SK-N-SH (cell line): ENCODE results near the gene METTL13. TPM values are rescaled to one million over a fixed set of nuclear protein-coding genes. Genes with fewer than 3 reads are reported as not detected.

ENCODE experiments used
- CTCF ChIA-PET: fragments of 300-600, 350-600 bp; formaldehyde crosslinking; extraction: SDS; loops from one replicate; lab custom pipeline; 2021; lab: Yijun Ruan, JAX
- POLR2A ChIA-PET: fragments of 350-600 bp; sonication (Branson Sonifier 250); formaldehyde crosslinking; extraction: SDS; loops from one replicate; lab custom pipeline; 2020; ENCODE audit warnings: antibody characterized with exemption, inconsistent platforms; lab: Yijun Ruan, JAX
- DNase-seq: peaks from one replicate; pipeline ENCODE4 v3.0.0; 2012
- H2AFZ ChIP-seq: fragments of 200-600 bp; sonication (generic); 2 replicates; pipeline ENCODE4 v1.8.1; 2016; ENCODE audit warnings: antibody characterized with exemption, mild to moderate bottlenecking, low read depth
- H3F3A ChIP-seq: fragments of 200-600 bp; sonication (generic); replicated peaks from 2 replicates; pipeline ENCODE3; 2016; ENCODE audit warnings: antibody characterized with exemption, mild to moderate bottlenecking; ENCODE audit not compliant: insufficient read depth
- H3K27ac ChIP-seq, 2 experiments: fragments of 200-500 bp in 1 of 2; fragments of 200-600 bp in 1 of 2; sonication (Bioruptor generic) in 1 of 2; sonication (generic), shearing (Covaris generic) in 1 of 2; 2 replicates each; pipeline versions ENCODE4 v1.5.1 to v1.6.1; 2014 to 2016; ENCODE audit warnings: low read depth in 2 of 2, inconsistent platforms in 1 of 2, low read length in 1 of 2, mild to moderate bottlenecking in 1 of 2, mixed read lengths in 1 of 2
- H3K27me3 ChIP-seq: fragments of 200-600 bp; sonication (generic), shearing (Covaris generic); 2 replicates; pipeline ENCODE4 v1.6.1; 2016; ENCODE audit warnings: mixed run types; ENCODE audit not compliant: insufficient read depth
- H3K36me3 ChIP-seq, 2 experiments: fragments of 200-500 bp in 1 of 2; fragments of 200-600 bp in 1 of 2; sonication (Bioruptor generic) in 1 of 2; sonication (generic) in 1 of 2; replicated peaks in 1 of 2; 2 replicates each; pipeline versions ENCODE3 to v1.5.1; 2014 to 2016; ENCODE audit warnings: low read length in 1 of 2, mild to moderate bottlenecking in 1 of 2; ENCODE audit not compliant: insufficient read depth in 2 of 2, control insufficient read depth in 1 of 2
- H3K4me1 ChIP-seq, 2 experiments: fragments of 200-500 bp in 1 of 2; fragments of 200-600 bp in 1 of 2; sonication (Bioruptor generic) in 1 of 2; sonication (generic), shearing (Covaris generic) in 1 of 2; 2 replicates each; pipeline versions ENCODE4 v1.5.1 to v1.6.1; 2014 to 2016; ENCODE audit warnings: low read depth in 1 of 2, low read length in 1 of 2, mixed run types in 1 of 2; ENCODE audit not compliant: insufficient read depth in 2 of 2, control insufficient read depth in 1 of 2
- H3K4me2 ChIP-seq: fragments of 200-600 bp; sonication (generic), shearing (Covaris generic); 2 replicates; pipeline ENCODE4 v1.6.1; 2017; ENCODE audit warnings: mixed run types
- H3K4me3 ChIP-seq, 2 experiments: fragments of 200-500 bp in 1 of 2; fragments of 200-600 bp in 1 of 2; sonication (Bioruptor generic) in 1 of 2; sonication (generic), shearing (Covaris generic) in 1 of 2; 2 replicates each; pipeline versions ENCODE4 v1.5.1 to v1.8.1; 2014 to 2016; ENCODE audit warnings: low read depth in 2 of 2, inconsistent platforms in 1 of 2, low read length in 1 of 2, mild to moderate bottlenecking in 1 of 2, mixed read lengths in 1 of 2, moderate library complexity in 1 of 2
- H3K79me2 ChIP-seq: fragments of 200-600 bp; sonication (generic); 2 replicates; pipeline ENCODE4 v1.8.1; 2017; ENCODE audit warnings: mild to moderate bottlenecking; ENCODE audit not compliant: insufficient read depth
- H3K9ac ChIP-seq: fragments of 200-600 bp; sonication (generic); 2 replicates; pipeline ENCODE4 v1.6.1; 2017; ENCODE audit warnings: mixed run types
- H3K9me2 ChIP-seq: fragments of 200-600 bp; sonication (generic); 2 replicates; pipeline ENCODE4 v1.6.1; 2017; ENCODE audit warnings: mixed run types
- H3K9me3 ChIP-seq: fragments of 200-600 bp; sonication (generic); 2 replicates; pipeline ENCODE4 v1.6.1; 2017; ENCODE audit warnings: mixed run types, mild to moderate bottlenecking, moderate library complexity
- H4K20me1 ChIP-seq: fragments of 200-600 bp; sonication (generic); 2 replicates; pipeline ENCODE4 v1.6.1; 2017; ENCODE audit warnings: mild to moderate bottlenecking, mixed run types; ENCODE audit not compliant: insufficient read depth
- CTCF ChIP-seq: fragments of 200-600 bp; sonication (generic); IDR thresholded peaks from 2 replicates; pipeline ENCODE4 v1.6.1; 2017; ENCODE audit warnings: antibody characterized with exemption, mild to moderate bottlenecking, moderate library complexity
- FOXM1 ChIP-seq: IDR thresholded peaks from 2 replicates; pipeline ENCODE4 v1.4.0; 2012; ENCODE audit warnings: low read depth, mild to moderate bottlenecking
- GABPA ChIP-seq: IDR thresholded peaks from 2 replicates; pipeline ENCODE4 v1.4.0; 2012; ENCODE audit warnings: low read depth, mild to moderate bottlenecking
- GATA2 ChIP-seq: sonication (generic); formaldehyde crosslinking; IDR thresholded peaks from 2 replicates; pipeline ENCODE4 v1.5.0; 2020; ENCODE audit warnings: mild to moderate bottlenecking, missing genetic modification reagents
- IRF3 ChIP-seq: fragments of 150-350 bp; IDR thresholded peaks from 2 replicates; pipeline ENCODE4 v1.6.1; 2016; ENCODE audit warnings: mild to moderate bottlenecking, low read depth, low read length
- MXI1 ChIP-seq: IDR thresholded peaks from 2 replicates; pipeline ENCODE4 v1.6.1; 2012; ENCODE audit warnings: mild to moderate bottlenecking, low read depth, low read length, improper control_type of control experiment
- PBX3 ChIP-seq: IDR thresholded peaks from 2 replicates; pipeline ENCODE4; 2012
- POLR2AphosphoS5 ChIP-seq: IDR thresholded peaks from 2 replicates; pipeline ENCODE4 v1.6.1; 2012; ENCODE audit warnings: low read depth, low read length
- RAD21 ChIP-seq: IDR thresholded peaks from 2 replicates; pipeline ENCODE4 v1.6.1; 2012; ENCODE audit warnings: mild to moderate bottlenecking, low read length
- RCOR1 ChIP-seq: fragments of 150-350 bp; IDR thresholded peaks from 2 replicates; pipeline ENCODE4 v1.6.1; 2017; ENCODE audit warnings: antibody characterized with exemption, low read length
- RXRA ChIP-seq: IDR thresholded peaks from 2 replicates; pipeline ENCODE4 v1.4.0; 2012; ENCODE audit warnings: low read depth, mild to moderate bottlenecking, borderline replicate concordance
- SIN3A ChIP-seq: IDR thresholded peaks from 2 replicates; pipeline ENCODE4 v1.6.1; 2012; ENCODE audit warnings: low read depth, mild to moderate bottlenecking, low read length, moderate library complexity, borderline replicate concordance
- SMC3 ChIP-seq: IDR thresholded peaks from 2 replicates; pipeline ENCODE4 v1.6.1; 2012; ENCODE audit warnings: low read depth, low read length, improper control_type of control experiment
- YY1 ChIP-seq: IDR thresholded peaks from 2 replicates; pipeline ENCODE4 v1.4.0; 2012; ENCODE audit warnings: low read depth, mild to moderate bottlenecking
- ZBTB33 ChIP-seq: IDR thresholded peaks from 2 replicates; pipeline ENCODE4 v1.4.0; 2012; ENCODE audit warnings: low read depth, borderline replicate concordance
- WGBS: methylation state at CpG from one replicate; pipeline ENCODE4 v1.1.6; 2017; ENCODE audit warnings: low lambda C conversion rate; 5-methylcytosine and 5-hydroxymethylcytosine counted together
- polyA plus RNA-seq, 3 experiments: library from polyadenylated mRNA; depleted of rRNA; stranded (reverse); fragments of >200 nt; gene quantifications; 2 replicates each; pipeline ENCODE4 v1.2.3, GENCODE V29; 2012

METTL13 gene
- polyA plus RNA-seq, 1 of the 3 experiments (the other 2 are of a cell fraction): 32.7 TPM

GRCh38 chr1:171800851-171801250, 19.4 kb downstream of the METTL13 start:
- Histone ChIP-seq H3K36me3 (peaks cover 8 to 20% of the 10 kb centered on the region in 2 experiments), H3K79me2 (no peaks in the 10 kb centered on the region), H3K27me3 (no peaks in the 10 kb centered on the region), H3K27ac (no peak overlapping the region), H3F3A (no peaks in the 10 kb centered on the region), H3K9ac (no peak overlapping the region), H3K9me2 (no peaks in the 10 kb centered on the region), H3K9me3 (no peaks in the 10 kb centered on the region), H4K20me1 (no peaks in the 10 kb centered on the region), H2AFZ (no peak overlapping the region), H3K4me2 (no peak overlapping the region), H3K4me1 (no peaks in the 10 kb centered on the region), H3K4me3 (no peak overlapping the region)
- 60% methylated on average over 3 of the region's 3 CpGs for WGBS
- CTCF ChIA-PET: interaction anchor here (0.7 to 17.4 kb wide), 31 partner anchors 10 to 916 kb away, joined by 3 to 413 read pairs (median 4); partner anchors contain the start of genes DNM3, METTL13, PIGC and VAMP4
- DNase-seq: no peak
- POLR2A ChIA-PET: no interaction called here
- TF ChIP-seq ZBTB33 (no peak), RXRA (no peak)

- H3K4me2 ChIP-seq: no peak overlapping the region
- peak; percentile 60 for DNase-seq
- H3K27ac ChIP-seq: no peak overlapping the region
- CTCF ChIA-PET: interaction anchor here (0.7 to 17.4 kb wide), 31 partner anchors 8 to 802 kb away, joined by 3 to 413 read pairs (median 3); partner anchors contain the start of genes DNM3, METTL13 and PIGC
- H3K9ac ChIP-seq: no peak overlapping the region
- H3K27me3 ChIP-seq: no peaks in the 10 kb centered on the region
- no peak for TF ChIP-seq YY1
- peak; percentile 84 for TF ChIP-seq RAD21
- TF ChIP-seq CTCF: peak; percentile 86
- no peak for TF ChIP-seq GATA2
- TF ChIP-seq SMC3: peak; percentile 80
- TF ChIP-seq SIN3A: no peak
- no peak for TF ChIP-seq MXI1
- no peak for TF ChIP-seq PBX3
- TF ChIP-seq RCOR1: no peak
- no peak for TF ChIP-seq POLR2AphosphoS5
- no peak for TF ChIP-seq IRF3
- TF ChIP-seq GABPA: no peak
- TF ChIP-seq FOXM1: no peak
- H3K4me3 ChIP-seq: no peak overlapping the region
- H3K4me1 ChIP-seq: no peaks in the 10 kb centered on the region
- 3% methylated on average over 2 of the region's 2 CpGs for WGBS
- H2AFZ ChIP-seq: no peak overlapping the region
- no peaks in the 10 kb centered on the region for H3K79me2 ChIP-seq
- H4K20me1 ChIP-seq: no peaks in the 10 kb centered on the region
- H3K36me3 ChIP-seq: peaks cover 7 to 14% of the 10 kb centered on the region in 2 experiments
- H3F3A ChIP-seq: no peaks in the 10 kb centered on the region
- H3K9me2 ChIP-seq: no peaks in the 10 kb centered on the region
- POLR2A ChIA-PET: no interaction called here
- H3K9me3 ChIP-seq: no peaks in the 10 kb centered on the region
These were observed 20.0 kb downstream of the METTL13 start for GRCh38 chr1:171801487-171801891.
